KG1 (cell line): ENCODE data around the gene CCDC116.
"Not testable (repeated sequence)": the region's sequence is repeated elsewhere in the genome, so short reads cannot be mapped to it uniquely, and the experiment has no call there.

Source experiments
- DNase-seq: peaks from one replicate; lab custom pipeline; 2025; lab: John Stamatoyannopoulos, UW

The CCDC116 gene

DNA sequence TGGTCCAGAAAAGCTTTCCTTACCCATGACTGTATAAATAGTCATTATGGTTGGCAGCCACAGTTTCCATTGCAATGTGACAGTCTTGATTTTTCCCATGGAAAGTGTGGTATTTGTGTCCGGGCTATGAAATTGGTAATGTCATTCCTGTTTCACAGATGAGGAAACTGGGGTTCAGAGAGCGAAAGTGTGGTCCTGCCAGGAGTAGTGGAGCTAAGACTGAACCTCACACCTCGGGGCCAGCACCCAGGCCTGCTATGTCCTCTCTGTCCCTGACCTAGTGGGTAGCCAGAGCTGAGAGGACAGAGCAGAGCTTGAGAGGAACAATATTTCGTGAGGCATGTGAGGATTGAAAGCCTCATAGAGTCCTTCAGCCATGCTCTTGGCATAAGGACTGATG, 1.5 kb upstream of the CCDC116 start:
- no peak for DNase-seq

DNA sequence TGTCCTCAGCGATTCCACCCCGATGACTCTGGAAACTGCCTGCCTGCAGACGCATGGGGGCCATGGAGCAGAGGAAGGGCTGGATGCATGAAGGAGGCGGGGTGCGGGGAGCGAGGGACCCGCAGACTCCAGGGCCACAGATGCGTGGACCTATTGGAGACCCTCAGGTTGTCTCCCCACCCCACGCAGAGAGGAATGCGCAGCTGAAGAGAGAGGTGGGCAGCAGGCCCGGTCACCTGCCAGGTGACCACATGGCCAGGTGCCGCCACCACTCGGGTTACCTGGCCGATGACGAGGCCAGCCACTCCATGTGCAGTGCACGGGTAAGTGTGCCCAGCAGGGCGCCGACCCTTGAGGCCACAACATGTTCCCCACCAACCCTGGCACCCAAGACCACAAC, 371 bp downstream of the CCDC116 start:
- DNase-seq: no peak

DNA sequence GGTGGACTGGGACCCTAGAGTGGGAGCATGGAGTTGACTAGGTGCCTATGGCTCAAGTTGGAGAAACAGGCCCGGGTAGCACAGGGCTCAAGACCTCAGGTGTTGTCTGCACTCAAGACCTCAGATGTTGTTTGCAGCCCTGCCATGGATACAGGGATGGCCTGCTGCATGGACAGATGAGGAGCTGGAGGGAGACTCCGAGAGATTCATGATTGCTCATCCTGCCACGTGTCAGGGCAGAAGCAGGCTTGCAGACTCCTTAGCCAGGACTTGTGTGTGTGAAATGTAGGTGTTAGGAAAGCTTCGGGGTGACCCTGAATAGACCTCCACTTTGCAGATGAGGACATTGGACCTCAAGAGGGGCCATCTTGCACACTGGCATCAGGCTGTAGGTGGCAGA, 921 bp downstream of the CCDC116 start:
- DNase-seq: no peak

DNA sequence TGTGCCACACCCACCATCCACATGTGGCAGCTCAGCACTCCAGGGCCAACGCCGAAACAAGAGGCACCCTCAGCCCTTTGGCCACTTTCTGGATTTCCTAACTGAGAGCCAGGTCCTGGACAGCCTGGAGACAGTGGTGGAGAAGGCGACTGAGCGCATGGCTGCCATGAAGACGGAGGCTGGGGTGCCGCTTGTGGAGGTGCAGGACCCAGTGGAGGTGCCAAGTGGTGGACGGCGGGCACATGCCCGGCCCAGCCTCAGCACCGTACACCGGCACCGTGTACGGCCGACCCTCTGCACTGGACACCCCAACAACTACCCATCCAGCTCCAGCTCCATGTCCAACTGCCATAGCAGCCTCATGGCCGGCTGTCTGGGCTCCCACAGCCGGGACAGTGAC, 1.5 kb downstream of the CCDC116 start:
- no peak for DNase-seq

DNA sequence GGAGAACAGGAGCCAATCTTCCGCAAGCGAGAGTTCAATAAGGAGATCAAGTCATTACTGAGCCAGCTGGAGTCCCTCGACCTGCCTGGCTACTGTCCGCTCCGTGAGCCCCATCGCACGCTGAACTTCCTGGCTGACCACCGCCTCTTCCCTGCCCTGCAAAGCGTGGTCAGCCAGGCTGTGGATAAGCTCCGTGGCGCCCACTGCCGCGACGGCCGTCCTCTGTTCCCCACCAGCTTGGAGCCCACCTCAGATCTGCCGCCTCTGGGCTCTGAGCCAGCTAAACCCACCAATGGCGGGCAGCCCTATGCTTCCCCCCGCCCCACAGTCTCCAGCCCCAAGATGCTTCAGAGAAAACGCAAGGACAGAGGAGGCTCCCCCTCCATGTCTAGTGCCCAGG, 2.3 kb downstream of the CCDC116 start:
- DNase-seq: no peak

DNA sequence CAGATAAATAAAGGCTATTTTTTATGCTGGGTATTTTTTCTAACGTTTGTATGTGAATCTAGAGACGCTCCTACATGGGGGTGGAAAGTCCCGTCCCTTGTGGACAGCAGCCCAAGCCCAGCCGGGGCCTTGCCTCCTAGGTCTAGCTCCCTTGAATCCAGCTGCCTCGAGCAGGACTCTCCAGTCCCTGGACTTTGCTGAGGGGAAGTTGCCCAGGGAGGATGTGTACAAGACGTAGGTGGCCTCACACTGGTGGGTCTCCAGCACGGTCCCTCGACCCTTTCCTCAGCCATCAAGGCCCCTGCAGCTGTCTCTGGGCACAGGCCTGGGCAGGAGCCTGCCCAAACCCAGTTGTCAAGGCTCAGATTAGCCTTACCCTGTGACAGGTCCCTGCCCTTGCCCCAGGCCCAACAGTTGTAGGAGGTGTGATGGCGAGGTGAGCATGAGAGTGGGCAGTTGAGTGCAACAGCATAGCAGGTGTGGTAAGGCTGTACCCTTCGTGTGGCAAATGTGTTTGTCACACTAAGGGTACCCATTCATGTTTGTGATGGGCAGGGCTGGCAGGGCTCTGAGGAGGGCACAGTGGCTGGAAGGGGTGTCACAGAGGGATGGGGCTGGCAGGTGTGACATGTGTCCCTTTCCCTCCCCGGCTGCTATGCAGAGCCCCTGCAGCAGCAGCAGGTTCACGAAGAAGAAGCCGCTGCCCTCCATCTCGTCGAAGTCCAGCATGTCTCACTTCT, 3.4 kb downstream of the CCDC116 start:
- DNase-seq: no peak

DNA sequence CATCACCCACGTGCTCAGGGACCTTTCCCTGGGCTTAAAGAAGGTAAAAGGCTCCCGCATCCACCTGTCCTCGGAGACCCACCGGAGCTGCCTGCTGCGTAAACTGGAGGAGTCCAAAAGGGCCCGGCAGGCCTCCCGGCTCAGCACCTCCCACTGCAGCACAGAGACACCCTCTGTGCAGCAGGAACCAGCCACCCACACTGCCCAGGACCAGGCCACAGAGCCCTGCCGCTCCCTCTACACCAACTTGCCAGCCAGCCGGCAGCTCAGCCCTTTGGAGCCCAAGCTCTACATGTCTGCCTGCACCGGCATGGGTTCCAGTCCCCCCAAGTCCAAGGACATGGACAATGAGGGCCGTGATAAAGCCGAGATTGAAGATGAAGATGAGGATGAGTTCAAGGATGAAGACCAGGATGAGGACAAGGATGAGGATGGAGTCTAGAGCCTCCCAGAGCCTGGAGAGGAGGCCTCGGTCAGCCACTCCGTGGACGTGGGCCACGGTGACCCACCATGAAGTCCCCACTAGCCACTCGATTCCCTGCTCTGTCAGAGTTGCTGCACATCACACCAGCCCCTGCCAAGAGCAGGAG, 4.2 kb downstream of the CCDC116 start:
- no peak for DNase-seq

DNA sequence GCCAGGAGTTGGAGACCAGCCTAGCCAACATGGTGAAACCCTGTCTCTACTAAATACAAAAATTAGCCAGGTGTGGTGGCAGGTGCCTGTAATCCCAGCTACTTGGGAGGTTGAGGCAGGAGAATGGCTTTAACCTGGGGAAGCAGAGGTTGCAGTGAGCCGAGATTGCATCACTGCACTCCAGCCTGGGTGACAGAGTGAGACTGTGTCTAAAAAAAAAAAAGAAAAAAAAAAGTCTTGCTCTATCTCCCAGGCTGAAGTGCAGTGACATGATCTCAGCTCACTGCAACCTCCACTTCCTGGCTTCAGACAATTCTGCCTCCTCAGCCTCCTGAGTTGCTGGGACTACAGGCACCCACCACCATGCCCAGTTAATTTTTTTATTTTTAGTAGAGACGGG, 4.9 kb downstream of the CCDC116 start:
- DNase-seq: not testable (repeated sequence)

DNA sequence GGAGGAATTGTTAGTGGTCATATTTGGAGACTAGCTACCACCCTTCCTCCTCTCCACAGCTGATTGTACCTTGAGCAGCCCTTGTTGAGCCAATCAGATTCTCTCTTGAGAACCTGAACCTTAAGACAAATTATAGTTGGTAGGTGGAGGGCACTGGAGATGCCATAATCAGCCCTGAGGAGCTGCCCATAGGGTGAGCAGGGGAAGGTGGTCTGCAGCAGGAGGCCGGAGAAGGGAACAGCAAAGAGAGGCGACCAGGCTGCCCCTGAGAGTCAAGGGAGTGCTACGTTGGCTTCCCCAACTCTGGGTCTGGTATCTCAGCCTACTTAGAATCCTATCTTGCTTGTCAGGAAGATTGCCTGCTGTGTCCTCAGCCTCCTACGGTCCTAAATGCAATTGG, 6.8 kb downstream of the CCDC116 start:
- no peak for DNase-seq

DNA sequence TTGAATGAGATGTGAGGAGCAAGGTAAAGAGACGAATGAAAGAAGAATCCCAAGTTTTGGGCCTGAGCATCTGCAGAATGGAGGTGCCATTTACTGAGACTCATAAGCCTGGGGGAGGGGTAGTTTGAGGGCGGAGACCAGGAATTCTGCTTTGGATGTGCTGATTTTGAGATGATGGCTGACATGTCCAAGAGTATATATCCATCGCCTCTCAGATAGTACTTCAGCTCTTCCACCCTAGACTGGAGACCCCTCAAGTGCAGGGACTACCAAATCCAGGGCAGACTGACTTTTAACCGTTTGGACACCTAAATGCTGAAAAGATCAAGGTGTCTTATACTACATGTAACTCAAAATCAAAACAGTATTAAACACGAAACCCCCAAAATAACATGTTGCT, 8.2 kb downstream of the CCDC116 start:
- DNase-seq: no peak

DNA sequence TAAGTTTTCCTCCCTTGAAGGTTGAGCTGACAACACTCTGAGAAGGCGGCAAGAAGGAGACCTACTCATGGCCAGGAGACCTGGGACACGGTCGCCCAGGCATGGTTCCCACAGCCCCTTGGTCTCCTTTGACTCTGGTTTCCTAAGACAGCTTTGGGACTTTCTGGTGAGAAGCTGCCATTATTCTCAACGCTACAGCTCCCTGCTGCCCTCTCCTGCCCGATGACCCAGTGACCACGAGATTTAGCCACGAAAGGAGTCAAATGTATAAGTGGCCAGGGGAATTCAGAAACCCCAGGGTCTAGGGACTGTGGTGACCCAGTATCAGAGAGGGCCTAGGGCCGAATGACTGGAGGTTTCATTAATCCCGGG, 8.8 kb downstream of the CCDC116 start:
- no peak for DNase-seq

DNA sequence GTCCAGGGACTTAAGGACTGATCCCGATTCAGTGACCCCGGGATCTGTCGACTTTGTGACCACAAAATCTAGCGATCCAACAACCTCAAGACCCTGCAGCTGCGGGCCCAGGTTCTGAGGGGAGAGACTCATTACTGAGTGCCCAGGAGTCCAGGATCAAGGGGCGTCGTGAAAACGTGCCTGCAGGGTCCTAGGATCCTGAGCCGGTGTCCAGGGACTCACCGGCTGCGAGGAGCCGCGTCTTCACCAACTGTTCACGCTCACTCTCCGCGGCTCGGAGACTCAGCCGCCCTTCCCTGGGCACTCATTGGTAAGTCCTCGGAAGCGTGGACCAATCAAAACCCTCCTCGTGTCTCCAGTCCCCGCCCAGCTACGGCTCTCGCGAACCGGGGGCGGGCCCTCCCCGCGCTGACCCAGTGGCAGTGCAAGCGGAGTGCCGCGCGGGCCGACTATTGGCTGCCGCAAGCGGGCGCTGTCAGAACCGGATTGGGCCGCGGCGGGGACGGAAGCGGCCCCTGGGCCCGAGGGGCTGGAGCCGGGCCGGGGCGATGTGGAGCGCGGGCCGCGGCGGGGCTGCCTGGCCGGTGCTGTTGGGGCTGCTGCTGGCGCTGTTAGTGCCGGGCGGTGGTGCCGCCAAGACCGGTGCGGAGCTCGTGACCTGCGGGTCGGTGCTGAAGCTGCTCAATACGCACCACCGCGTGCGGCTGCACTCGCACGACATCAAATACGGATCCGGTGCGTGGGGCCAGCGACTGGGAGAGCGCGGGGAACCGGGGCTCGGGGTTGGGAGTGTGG, 9.4 kb downstream of the CCDC116 start, which contains the start of gene SDF2L1:
Gene SDF2L1, plus strand, starts transcription at position 514 of the 795 bp plus-strand sequence. Its CDS starts 35 bp downstream, at position 549.
- peak; percentile 94 for DNase-seq

DNA sequence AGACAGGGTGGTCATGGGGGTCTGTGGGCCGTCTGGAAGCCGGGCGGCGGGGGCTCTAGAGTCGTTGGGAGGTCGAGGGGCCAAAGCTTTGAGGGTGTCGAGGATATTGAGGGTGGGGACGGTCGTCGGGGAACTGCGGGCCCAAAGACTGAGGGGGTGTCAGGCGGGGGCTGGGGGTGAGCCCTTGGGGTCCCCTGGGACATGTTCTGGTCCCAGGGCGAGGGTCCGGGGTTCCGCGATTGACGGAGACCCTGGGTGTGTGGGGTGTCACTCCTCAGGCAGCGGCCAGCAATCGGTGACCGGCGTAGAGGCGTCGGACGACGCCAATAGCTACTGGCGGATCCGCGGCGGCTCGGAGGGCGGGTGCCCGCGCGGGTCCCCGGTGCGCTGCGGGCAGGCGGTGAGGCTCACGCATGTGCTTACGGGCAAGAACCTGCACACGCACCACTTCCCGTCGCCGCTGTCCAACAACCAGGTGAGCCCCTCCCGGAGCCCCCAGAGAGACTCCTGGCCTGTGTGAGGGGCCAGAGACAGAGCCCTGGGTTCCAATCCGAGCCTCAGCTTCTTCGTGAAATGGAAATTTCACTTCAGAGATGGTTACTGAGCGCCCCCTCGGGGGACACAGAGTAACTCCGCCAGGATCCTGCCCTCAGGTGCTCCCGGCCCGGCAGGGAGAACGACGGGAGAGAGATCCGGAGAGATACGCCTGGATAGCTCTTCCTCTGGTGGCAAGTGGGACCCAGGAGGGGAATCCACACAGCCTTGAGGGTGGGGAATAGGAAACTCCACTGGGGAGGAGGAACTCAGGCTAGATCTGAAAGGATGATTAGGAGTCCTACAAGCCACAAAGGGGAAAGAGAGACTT, 10.3 kb downstream of the CCDC116 start:
- peak; percentile 46 for DNase-seq

DNA sequence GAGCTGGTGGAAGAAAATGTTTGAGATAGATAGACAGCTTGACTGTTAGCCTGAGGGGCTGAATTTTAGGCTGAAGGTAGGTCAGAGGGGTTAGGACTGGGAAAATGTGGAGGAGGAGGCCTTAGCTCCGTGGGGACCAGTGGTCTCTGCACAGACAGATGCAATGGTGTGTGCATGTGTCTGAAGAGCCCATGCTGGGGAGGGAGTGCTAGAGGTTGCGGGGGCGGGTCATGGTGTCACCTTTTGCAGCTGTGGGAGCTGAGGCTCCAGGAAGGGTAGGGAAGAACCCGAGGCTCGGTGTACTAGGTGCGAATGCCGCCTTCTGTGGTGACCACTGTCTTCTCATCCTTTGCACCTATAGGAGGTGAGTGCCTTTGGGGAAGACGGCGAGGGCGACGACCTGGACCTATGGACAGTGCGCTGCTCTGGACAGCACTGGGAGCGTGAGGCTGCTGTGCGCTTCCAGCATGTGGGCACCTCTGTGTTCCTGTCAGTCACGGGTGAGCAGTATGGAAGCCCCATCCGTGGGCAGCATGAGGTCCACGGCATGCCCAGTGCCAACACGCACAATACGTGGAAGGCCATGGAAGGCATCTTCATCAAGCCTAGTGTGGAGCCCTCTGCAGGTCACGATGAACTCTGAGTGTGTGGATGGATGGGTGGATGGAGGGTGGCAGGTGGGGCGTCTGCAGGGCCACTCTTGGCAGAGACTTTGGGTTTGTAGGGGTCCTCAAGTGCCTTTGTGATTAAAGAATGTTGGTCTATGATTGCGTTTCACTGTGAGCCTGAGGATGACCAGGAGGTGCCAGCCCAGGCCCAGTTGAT, 11.2 kb downstream of the CCDC116 start:
- DNase-seq: no peak

DNA sequence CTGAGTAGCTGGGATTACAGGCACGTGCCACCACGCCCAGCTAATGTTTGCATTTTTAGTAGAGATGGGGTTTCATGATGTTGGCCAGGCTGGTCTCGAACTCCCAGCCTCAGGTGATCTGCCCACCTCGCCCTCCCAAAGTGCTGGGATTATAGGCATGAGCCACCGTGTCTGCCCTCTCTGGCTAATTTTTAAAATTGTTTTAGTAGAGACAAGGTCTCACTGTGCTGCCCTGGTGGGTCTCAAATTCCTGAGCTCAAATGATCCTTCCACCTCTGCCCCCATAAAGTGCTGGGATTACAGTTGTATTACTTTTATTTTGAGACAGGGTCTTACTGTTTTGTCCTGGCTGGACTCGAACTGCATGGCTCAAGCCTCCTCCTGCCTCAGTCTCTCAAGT, 13.0 kb downstream of the CCDC116 start:
- not testable (repeated sequence) for DNase-seq

DNA sequence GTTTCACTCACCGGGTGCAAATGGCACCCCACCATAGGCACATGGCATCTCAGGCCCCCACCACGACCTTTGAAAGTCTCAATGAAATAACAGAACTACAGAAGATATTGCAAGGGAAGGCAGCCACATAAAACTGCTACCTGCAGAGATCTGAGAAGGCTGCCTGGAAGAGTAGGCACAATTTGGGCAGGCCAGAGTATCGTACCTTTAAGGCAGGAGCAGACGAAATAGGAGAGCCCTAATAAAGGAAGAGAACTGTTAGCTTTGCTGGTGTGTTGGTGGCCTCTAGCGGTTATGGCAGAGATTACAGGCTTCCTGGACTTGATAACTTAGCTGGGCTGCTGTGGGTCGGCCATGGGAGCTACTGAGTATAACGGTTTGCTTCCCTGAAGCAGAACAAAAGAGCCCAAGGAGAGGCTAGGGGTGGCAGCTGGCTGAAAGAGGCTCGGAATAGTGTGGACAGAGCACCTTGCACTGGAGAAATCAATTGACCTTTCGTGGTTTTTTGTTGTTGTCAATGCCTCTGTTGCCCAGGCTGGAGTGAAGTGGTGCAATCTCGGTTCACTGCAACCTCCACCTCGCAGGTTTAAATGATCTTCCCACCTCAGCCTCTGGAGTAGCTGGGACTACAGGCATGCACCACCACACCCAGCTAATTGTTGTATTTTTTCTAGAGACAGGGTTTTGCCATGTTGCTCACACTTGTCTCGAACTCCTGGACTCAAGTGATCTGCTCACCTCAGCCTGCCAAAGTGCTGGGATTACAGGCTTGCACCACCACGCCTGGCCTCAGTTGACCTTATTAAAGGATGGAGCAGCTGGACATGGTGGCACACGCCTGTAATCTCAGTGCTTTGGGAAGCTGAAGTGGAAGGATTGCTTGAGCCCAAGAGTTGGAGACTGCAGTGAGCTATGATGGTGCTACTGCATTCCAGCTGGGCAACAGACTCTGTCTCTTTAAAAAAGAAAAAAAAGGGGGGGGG, 14.3 kb downstream of the CCDC116 start:
- peak; percentile 47 for DNase-seq

DNA sequence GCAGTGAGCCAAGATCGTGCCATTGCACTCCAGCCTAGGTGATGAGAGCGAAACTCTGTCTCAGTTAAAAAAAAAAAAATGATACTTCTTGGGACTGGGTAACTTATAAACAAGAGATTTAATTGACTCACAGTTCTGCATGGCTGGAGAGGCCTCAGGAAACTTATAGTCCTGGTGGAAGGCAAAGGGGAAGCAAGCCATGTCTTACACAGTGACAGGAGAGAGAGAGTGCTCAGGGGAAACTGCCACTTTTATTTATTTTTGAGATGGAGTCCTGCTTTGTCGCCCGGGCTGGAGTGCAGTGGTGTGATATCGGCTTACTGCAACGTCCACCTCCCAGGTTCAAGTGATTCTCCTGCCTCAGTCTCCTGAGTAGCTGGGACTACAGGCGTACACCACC, 17.7 kb downstream of the CCDC116 start:
- no peak for DNase-seq

DNA sequence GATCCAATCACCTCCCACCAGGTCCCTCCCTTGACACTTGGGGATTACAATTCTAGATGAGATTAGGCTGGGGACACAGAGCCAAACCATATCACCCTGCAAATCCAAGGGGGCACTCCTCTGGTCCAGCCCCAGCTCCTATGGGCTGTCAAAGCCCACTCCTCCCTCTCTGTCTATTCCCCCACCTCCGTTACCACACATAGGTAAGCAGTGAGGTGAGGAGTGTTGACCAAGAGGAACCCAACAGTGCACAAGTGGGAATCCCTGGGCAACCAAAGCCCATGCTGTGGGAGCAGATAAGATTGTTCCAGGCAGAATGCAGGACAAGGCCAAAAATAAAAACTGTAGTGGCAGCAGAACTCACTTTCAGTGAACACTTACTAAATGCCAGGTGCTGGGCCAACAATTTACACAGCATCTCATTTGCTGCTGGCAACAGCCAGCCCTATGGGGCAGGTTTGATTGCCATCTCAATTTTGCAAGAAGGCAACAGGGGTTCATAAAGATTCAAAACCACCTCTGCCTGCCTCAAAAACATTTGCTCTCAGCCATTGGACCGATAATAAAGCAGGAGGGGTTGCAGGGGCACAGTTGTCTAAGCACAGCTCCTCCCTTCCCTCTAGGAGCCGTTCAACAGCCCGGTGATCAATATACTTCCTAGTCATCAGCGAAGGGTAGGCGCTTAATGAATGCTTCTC, 18.4 kb downstream of the CCDC116 start:
- DNase-seq: no peak

DNA sequence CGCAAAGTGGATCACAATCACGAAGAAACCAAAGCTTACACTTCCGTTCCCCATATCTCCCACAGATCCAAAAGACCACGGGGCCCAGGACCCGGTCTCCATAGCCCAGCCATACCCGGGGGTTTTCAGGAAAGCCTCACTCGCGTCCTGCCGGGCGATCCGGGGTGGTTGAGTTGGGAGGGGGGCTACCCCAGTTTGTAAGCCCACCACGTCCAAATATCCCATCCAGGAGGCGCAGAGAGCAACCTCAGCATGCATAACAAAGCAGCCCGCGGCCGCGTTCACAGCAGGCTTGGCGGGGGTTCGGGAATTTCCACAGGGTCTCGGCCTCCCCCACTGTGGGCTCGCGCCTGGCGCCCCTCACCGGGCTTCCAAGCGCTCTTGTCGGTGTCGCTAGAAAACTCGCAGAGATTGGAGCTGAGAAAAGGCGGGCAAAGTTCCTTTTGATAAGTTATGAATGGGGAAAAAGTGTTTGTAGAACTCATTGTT, 19.0 kb downstream of the CCDC116 start:
- DNase-seq: no peak
